Stomach (tissue), 4 donors: Measurements from ENCODE around the gene BROX.

ENCODE experiments used
- CTCF ChIP-seq, 7 experiments: fragments of 450-650 bp in 4 of 7; fragments of 200-600 bp in 3 of 7; sonication (generic) in 3 of 7; IDR thresholded peaks; one replicate each; pipeline ENCODE4 v1.5.1; 2016 to 2019; ENCODE audit warnings: antibody characterized with exemption in 7 of 7, control low read depth in 2 of 7, mild to moderate bottlenecking in 1 of 7
- EP300 ChIP-seq: sonication (generic); formaldehyde crosslinking; IDR thresholded peaks from one replicate; pipeline ENCODE4 v1.6.1; 2017; ENCODE audit warnings: antibody characterized with exemption
- POLR2A ChIP-seq, 4 donors: fragments of 450-650 bp; IDR thresholded peaks; one replicate each; pipeline ENCODE4 v1.6.1; 2016; ENCODE audit warnings: antibody characterized with exemption in 4 of 4, control low read depth in 2 of 4, mild to moderate bottlenecking in 1 of 4, moderate library complexity in 1 of 4
- POLR2AphosphoS5 ChIP-seq, 3 donors: sonication (generic); formaldehyde crosslinking; IDR thresholded peaks; one replicate each; pipeline ENCODE4 v1.6.1; 2016; ENCODE audit warnings: antibody characterized with exemption in 3 of 3

GRCh38 chr1:222691016-222691415 is 21.3 kb upstream of the BROX start:
- no peak for TF ChIP-seq CTCF (IDR thresholded peaks at IDR 0.05)
- no peak for TF ChIP-seq POLR2A (IDR thresholded peaks at IDR 0.05)
- TF ChIP-seq POLR2AphosphoS5 (IDR thresholded peaks at IDR 0.05), result no peak
- TF ChIP-seq EP300, result no peak
